Astrocyte (in vitro differentiated cells and primary cell): ENCODE data around the gene LAMB1. TPM values are rescaled to one million over a fixed set of nuclear protein-coding genes. Genes with fewer than 3 reads are reported as not detected.

ENCODE experiments used
- DNase-seq: peaks from one replicate; pipeline ENCODE4 v3.0.0-alpha.2; 2010; ENCODE audit warnings: low read depth
- FAIRE-seq: peaks from 2 replicates; lab custom pipeline; 2011; peaks lifted over from hg19 to GRCh38; lab: Jason Lieb, UNC
- H2AFZ ChIP-seq: 2 replicates; pipeline ENCODE4 v1.6.0; 2012; ENCODE audit warnings: low read depth, low read length, inconsistent platforms
- H3K27ac ChIP-seq: 2 replicates; pipeline ENCODE4 v1.5.1; 2011; ENCODE audit warnings: low read depth, low read length, inconsistent platforms
- H3K27me3 ChIP-seq: 2 replicates; pipeline ENCODE4 v1.6.0; 2011; ENCODE audit warnings: low read length, inconsistent platforms; ENCODE audit not compliant: insufficient read depth
- H3K36me3 ChIP-seq: 2 replicates; pipeline ENCODE4 v1.5.1; 2011; ENCODE audit warnings: low read length, inconsistent platforms; ENCODE audit not compliant: insufficient read depth
- H3K4me1 ChIP-seq: 2 replicates; pipeline ENCODE4 v1.5.1; 2011; ENCODE audit warnings: low read length, inconsistent platforms; ENCODE audit not compliant: insufficient read depth
- H3K4me2 ChIP-seq: 2 replicates; pipeline ENCODE4 v1.6.0; 2012; ENCODE audit warnings: low read length, inconsistent platforms
- H3K4me3 ChIP-seq: 2 replicates; pipeline ENCODE4 v1.5.1; 2011; ENCODE audit warnings: low read depth, mild to moderate bottlenecking, low read length, inconsistent platforms; ENCODE audit not compliant: insufficient read depth
- H3K79me2 ChIP-seq: 2 replicates; pipeline ENCODE4 v1.6.0; 2012; ENCODE audit warnings: mild to moderate bottlenecking, low read length, inconsistent platforms; ENCODE audit not compliant: insufficient read depth
- H3K9ac ChIP-seq: 2 replicates; pipeline ENCODE4 v1.6.0; 2012; ENCODE audit warnings: mild to moderate bottlenecking, low read length, inconsistent platforms
- H3K9me3 ChIP-seq: 2 replicates; pipeline ENCODE4 v1.5.1; 2012; ENCODE audit warnings: low read depth, mild to moderate bottlenecking, low read length, inconsistent platforms; ENCODE audit not compliant: insufficient read depth
- H4K20me1 ChIP-seq: 2 replicates; pipeline ENCODE4 v1.6.0; 2012; ENCODE audit warnings: low read length, inconsistent platforms; ENCODE audit not compliant: insufficient read depth
- H3K27ac Mint-ChIP-seq: one replicate; pipeline ENCODE4 v1.8.0; 2021; ENCODE audit warnings: mild to moderate bottlenecking, mixed read lengths; ENCODE audit not compliant: unreplicated experiment
- H3K27me3 Mint-ChIP-seq: one replicate; pipeline ENCODE4 v1.8.0; 2021; ENCODE audit warnings: low read depth, mixed read lengths; ENCODE audit not compliant: unreplicated experiment
- H3K36me3 Mint-ChIP-seq: one replicate; pipeline ENCODE4 v1.8.0; 2021; ENCODE audit warnings: low read depth, mixed read lengths; ENCODE audit not compliant: unreplicated experiment
- H3K4me1 Mint-ChIP-seq: one replicate; pipeline ENCODE4 v1.8.0; 2021; ENCODE audit warnings: low read depth, mixed read lengths; ENCODE audit not compliant: unreplicated experiment
- H3K4me3 Mint-ChIP-seq: one replicate; pipeline ENCODE4 v1.8.0; 2021; ENCODE audit warnings: mild to moderate bottlenecking, moderate library complexity, mixed read lengths; ENCODE audit not compliant: unreplicated experiment
- H3K9me3 Mint-ChIP-seq: one replicate; pipeline ENCODE4 v1.8.0; 2021; ENCODE audit warnings: mild to moderate bottlenecking, mixed read lengths; ENCODE audit not compliant: unreplicated experiment
- CTCF ChIP-seq: IDR thresholded peaks from 2 replicates; pipeline ENCODE4 v1.5.1; 2011; ENCODE audit warnings: low read depth, mild to moderate bottlenecking, inconsistent platforms, low read length, moderate library complexity; ENCODE audit not compliant: insufficient read depth
- EZH2 ChIP-seq: IDR thresholded peaks from 2 replicates; pipeline ENCODE4 v1.6.1; 2012; ENCODE audit warnings: mild to moderate bottlenecking, low read length, inconsistent platforms; ENCODE audit not compliant: insufficient read depth
- total RNA-seq: library from RNA; stranded (reverse); gene quantifications from 2 replicates; pipeline ENCODE4 v1.2.1, GENCODE V29; 2021

Gene LAMB1
- total RNA-seq, 1 donor from 2014 or later, result 403 TPM

GRCh38 chr7:107878636-107879035, 124.3 kb downstream of the LAMB1 start:
- Histone ChIP-seq H3K79me2 (no peaks in the 10 kb centered on the region), H3K4me2 (no peak overlapping the region), H3K9ac (no peak overlapping the region), H2AFZ (no peak overlapping the region), H4K20me1 (no peaks in the 10 kb centered on the region), H3K27ac (no peak overlapping the region), H3K4me3 (no peak overlapping the region), H3K36me3 (no peaks in the 10 kb centered on the region), H3K4me1 (peaks cover 3% of the 10 kb centered on the region), H3K27me3 (peaks cover 5% of the 10 kb centered on the region), H3K9me3 (no peaks in the 10 kb centered on the region)
- Mint-ChIP-seq H3K36me3 (no peaks in the 10 kb centered on the region), H3K9me3 (no peaks in the 10 kb centered on the region), H3K27me3 (peaks cover 3% of the 10 kb centered on the region), H3K4me1 (peaks cover 7% of the 10 kb centered on the region), H3K4me3 (no peak overlapping the region), H3K27ac (no peak overlapping the region)
- no peak for FAIRE-seq
- no peak for DNase-seq
- no peak for TF ChIP-seq EZH2
- TF ChIP-seq CTCF, result no peak

GRCh38 chr7:107877731-107878382, 125.1 kb downstream of the LAMB1 start:
- H3K79me2 ChIP-seq, result no peaks in the 10 kb centered on the region
- peaks cover 5% of the 10 kb centered on the region for H3K27me3 Mint-ChIP-seq
- H3K4me3 Mint-ChIP-seq, result no peak overlapping the region
- no peak overlapping the region for H3K27ac Mint-ChIP-seq
- H3K9me3 ChIP-seq, result no peaks in the 10 kb centered on the region
- peaks cover 7% of the 10 kb centered on the region for H3K4me1 Mint-ChIP-seq
- no peak overlapping the region for H3K27ac ChIP-seq
- no peaks in the 10 kb centered on the region for H3K9me3 Mint-ChIP-seq
- no peak overlapping the region for H3K4me2 ChIP-seq
- H3K36me3 Mint-ChIP-seq, result no peaks in the 10 kb centered on the region
- no peak for TF ChIP-seq CTCF
- TF ChIP-seq EZH2, result no peak
- H3K4me1 ChIP-seq, result peaks cover 3% of the 10 kb centered on the region
- no peak overlapping the region for H2AFZ ChIP-seq
- H4K20me1 ChIP-seq, result no peaks in the 10 kb centered on the region
- peaks cover 4% of the 10 kb centered on the region for H3K27me3 ChIP-seq
- no peak overlapping the region for H3K4me3 ChIP-seq
- DNase-seq, result no peak
- H3K9ac ChIP-seq, result no peak overlapping the region
- no peaks in the 10 kb centered on the region for H3K36me3 ChIP-seq
- FAIRE-seq, result no peak

- Mint-ChIP-seq H3K4me1 (peaks cover 7% of the 10 kb centered on the region), H3K9me3 (no peaks in the 10 kb centered on the region), H3K4me3 (no peak overlapping the region), H3K27ac (no peak overlapping the region), H3K27me3 (peaks cover 9% of the 10 kb centered on the region), H3K36me3 (no peaks in the 10 kb centered on the region)
- Histone ChIP-seq H3K36me3 (no peaks in the 10 kb centered on the region), H3K4me3 (no peak overlapping the region), H3K9ac (no peak overlapping the region), H2AFZ (no peak overlapping the region), H3K4me1 (peaks cover 3% of the 10 kb centered on the region), H4K20me1 (no peaks in the 10 kb centered on the region), H3K9me3 (no peaks in the 10 kb centered on the region), H3K27me3 (no peaks in the 10 kb centered on the region), H3K27ac (no peak overlapping the region), H3K79me2 (no peaks in the 10 kb centered on the region), H3K4me2 (no peak overlapping the region)
- no peak for DNase-seq
- TF ChIP-seq CTCF (no peak), EZH2 (no peak)
- FAIRE-seq, result no peak
Measured at GRCh38 chr7:107876916-107877315, 126.0 kb downstream of the LAMB1 start.
